HUES6 (cell line): Measurements from ENCODE around the gene ARF6.
"Not testable (repeated sequence)": the region's sequence is repeated elsewhere in the genome, so short reads cannot be mapped to it uniquely, and the experiment has no call there.

Source experiments
- H3K27ac ChIP-seq: 2 replicates; pipeline ENCODE4 v1.7.0; 2013; ENCODE audit warnings: low read depth, mild to moderate bottlenecking, low read length, inconsistent platforms
- H3K27me3 ChIP-seq: 2 replicates; pipeline ENCODE4 v1.6.1; 2013; ENCODE audit warnings: low read length; ENCODE audit not compliant: control insufficient read depth, insufficient read depth
- H3K36me3 ChIP-seq: 2 replicates; pipeline ENCODE4 v1.6.1; 2013; ENCODE audit warnings: low read length; ENCODE audit not compliant: control insufficient read depth, insufficient read depth
- H3K4me1 ChIP-seq: 2 replicates; pipeline ENCODE4 v1.6.1; 2013; ENCODE audit warnings: low read length; ENCODE audit not compliant: control insufficient read depth, insufficient read depth
- H3K4me3 ChIP-seq: 2 replicates; pipeline ENCODE4 v1.5.1; 2013; ENCODE audit warnings: low read depth, low read length
- H3K9ac ChIP-seq: one replicate; pipeline ENCODE4 v1.6.1; 2013; ENCODE audit warnings: mild to moderate bottlenecking, low read length
- H3K9me3 ChIP-seq: 2 replicates; pipeline ENCODE4 v1.6.1; 2013; ENCODE audit warnings: low read depth, low read length; ENCODE audit not compliant: control insufficient read depth, insufficient read depth

The ARF6 gene

GRCh38 chr14:49930720-49931119, 37.8 kb downstream of the ARF6 start:
- Histone ChIP-seq H3K27me3 (no peaks in the 10 kb centered on the region), H3K27ac (no peak overlapping the region), H3K4me1 (no peaks in the 10 kb centered on the region), H3K9me3 (peaks cover 8% of the 10 kb centered on the region; the same call in 1 of the 2 replicates), H3K9ac (no peak overlapping the region), H3K36me3 (no peaks in the 10 kb centered on the region), H3K4me3 (no peak overlapping the region)

- Histone ChIP-seq H3K9ac (no peak overlapping the region), H3K27me3 (no peaks in the 10 kb centered on the region), H3K4me1 (no peaks in the 10 kb centered on the region), H3K4me3 (no peak overlapping the region), H3K27ac (no peak overlapping the region), H3K36me3 (no peaks in the 10 kb centered on the region), H3K9me3 (peaks cover 16% of the 10 kb centered on the region)
These were observed 38.6 kb downstream of the ARF6 start for GRCh38 chr14:49931523-49931922.

- H3K36me3 ChIP-seq = no peaks in the 10 kb centered on the region
- no peak overlapping the region for H3K4me3 ChIP-seq
- no peak overlapping the region for H3K27ac ChIP-seq
- H3K9me3 ChIP-seq = peaks cover 28% of the 10 kb centered on the region
- H3K9ac ChIP-seq = no peak overlapping the region
- H3K4me1 ChIP-seq = no peaks in the 10 kb centered on the region
- H3K27me3 ChIP-seq = no peaks in the 10 kb centered on the region
These were observed 40.2 kb downstream of the ARF6 start for GRCh38 chr14:49933128-49933527.

GRCh38 chr14:49933704-49934103, 40.8 kb downstream of the ARF6 start:
- H3K4me1 ChIP-seq = no peaks in the 10 kb centered on the region

GRCh38 chr14:49934646-49935045, 41.8 kb downstream of the ARF6 start:
- H3K4me1 ChIP-seq = no peaks in the 10 kb centered on the region
- H3K36me3 ChIP-seq = no peaks in the 10 kb centered on the region
- H3K27ac ChIP-seq = no peak overlapping the region
- no peak overlapping the region for H3K9ac ChIP-seq
- no peak overlapping the region for H3K4me3 ChIP-seq
- H3K9me3 ChIP-seq = peaks cover 33% of the 10 kb centered on the region
- no peaks in the 10 kb centered on the region for H3K27me3 ChIP-seq

More at GRCh38 chr14:49933704-49934103, 40.8 kb downstream of the ARF6 start:
- Histone ChIP-seq H3K9ac (no peak overlapping the region), H3K9me3 (peaks cover 33% of the 10 kb centered on the region), H3K27me3 (no peaks in the 10 kb centered on the region), H3K36me3 (no peaks in the 10 kb centered on the region), H3K27ac (no peak overlapping the region), H3K4me3 (no peak overlapping the region)

- no peaks in the 10 kb centered on the region for H3K27me3 ChIP-seq
- H3K9ac ChIP-seq = no peak overlapping the region
- H3K4me1 ChIP-seq = no peaks in the 10 kb centered on the region
- no peak overlapping the region for H3K4me3 ChIP-seq
- peaks cover 33% of the 10 kb centered on the region for H3K9me3 ChIP-seq
- H3K36me3 ChIP-seq = no peaks in the 10 kb centered on the region
- no peak overlapping the region for H3K27ac ChIP-seq
These were observed 42.6 kb downstream of the ARF6 start for GRCh38 chr14:49935526-49935925.

GRCh38 chr14:49936246-49936645, 43.4 kb downstream of the ARF6 start:
- H3K4me3 ChIP-seq, H3K27ac ChIP-seq, H3K9ac ChIP-seq, H3K36me3 ChIP-seq, H3K4me1 ChIP-seq, H3K27me3 ChIP-seq: not testable (repeated sequence)
- peaks cover 33% of the 10 kb centered on the region for H3K9me3 ChIP-seq

- H3K4me1 ChIP-seq, H3K9ac ChIP-seq, H3K4me3 ChIP-seq, H3K27ac ChIP-seq, H3K27me3 ChIP-seq, H3K36me3 ChIP-seq: not testable (repeated sequence)
- peaks cover 33% of the 10 kb centered on the region for H3K9me3 ChIP-seq
These were observed 44.0 kb downstream of the ARF6 start for GRCh38 chr14:49936882-49937281.

GRCh38 chr14:49939215-49939614, 46.3 kb downstream of the ARF6 start:
- H3K4me1 ChIP-seq, H3K27ac ChIP-seq, H3K27me3 ChIP-seq, H3K9ac ChIP-seq, H3K4me3 ChIP-seq, H3K36me3 ChIP-seq: not testable (repeated sequence)
- peaks cover 32% of the 10 kb centered on the region for H3K9me3 ChIP-seq

GRCh38 chr14:49939884-49940510, 47.1 kb downstream of the ARF6 start:
- Histone ChIP-seq H3K27me3 (no peaks in the 10 kb centered on the region), H3K4me1 (no peaks in the 10 kb centered on the region), H3K36me3 (no peaks in the 10 kb centered on the region), H3K4me3 (no peak overlapping the region), H3K9me3 (peaks cover 32% of the 10 kb centered on the region), H3K27ac (no peak overlapping the region), H3K9ac (no peak overlapping the region)

GRCh38 chr14:49940808-49941421, 48.0 kb downstream of the ARF6 start:
- peaks cover 3% of the 10 kb centered on the region; the same call in 1 of the 2 replicates for H3K4me1 ChIP-seq
- no peak overlapping the region for H3K27ac ChIP-seq
- no peak overlapping the region for H3K4me3 ChIP-seq
- no peaks in the 10 kb centered on the region for H3K27me3 ChIP-seq
- peaks cover 27% of the 10 kb centered on the region for H3K9me3 ChIP-seq
- H3K9ac ChIP-seq = no peak overlapping the region
- no peaks in the 10 kb centered on the region for H3K36me3 ChIP-seq
